NCI-H2107 treated with DMSO at 0.1 percent for 48 hours (cell line): Measurements from ENCODE around the gene GAB4.
"Not testable (repeated sequence)": the region's sequence is repeated elsewhere in the genome, so short reads cannot be mapped to it uniquely, and the experiment has no call there.

Experiments used
- DNase-seq: peaks from one replicate; lab custom pipeline; 2025; ENCODE audit not compliant: unreplicated experiment; lab: John Stamatoyannopoulos, UW

The GAB4 gene, protein sequence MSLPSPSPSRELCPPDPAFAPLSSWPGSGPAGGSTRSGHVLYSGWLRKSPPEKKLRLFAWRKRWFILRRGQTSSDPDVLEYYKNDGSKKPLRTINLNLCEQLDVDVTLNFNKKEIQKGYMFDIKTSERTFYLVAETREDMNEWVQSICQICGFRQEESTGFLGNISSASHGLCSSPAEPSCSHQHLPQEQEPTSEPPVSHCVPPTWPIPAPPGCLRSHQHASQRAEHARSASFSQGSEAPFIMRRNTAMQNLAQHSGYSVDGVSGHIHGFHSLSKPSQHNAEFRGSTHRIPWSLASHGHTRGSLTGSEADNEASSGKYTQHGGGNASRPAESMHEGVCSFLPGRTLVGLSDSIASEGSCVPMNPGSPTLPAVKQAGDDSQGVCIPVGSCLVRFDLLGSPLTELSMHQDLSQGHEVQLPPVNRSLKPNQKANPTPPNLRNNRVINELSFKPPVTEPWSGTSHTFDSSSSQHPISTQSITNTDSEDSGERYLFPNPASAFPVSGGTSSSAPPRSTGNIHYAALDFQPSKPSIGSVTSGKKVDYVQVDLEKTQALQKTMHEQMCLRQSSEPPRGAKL

DNA sequence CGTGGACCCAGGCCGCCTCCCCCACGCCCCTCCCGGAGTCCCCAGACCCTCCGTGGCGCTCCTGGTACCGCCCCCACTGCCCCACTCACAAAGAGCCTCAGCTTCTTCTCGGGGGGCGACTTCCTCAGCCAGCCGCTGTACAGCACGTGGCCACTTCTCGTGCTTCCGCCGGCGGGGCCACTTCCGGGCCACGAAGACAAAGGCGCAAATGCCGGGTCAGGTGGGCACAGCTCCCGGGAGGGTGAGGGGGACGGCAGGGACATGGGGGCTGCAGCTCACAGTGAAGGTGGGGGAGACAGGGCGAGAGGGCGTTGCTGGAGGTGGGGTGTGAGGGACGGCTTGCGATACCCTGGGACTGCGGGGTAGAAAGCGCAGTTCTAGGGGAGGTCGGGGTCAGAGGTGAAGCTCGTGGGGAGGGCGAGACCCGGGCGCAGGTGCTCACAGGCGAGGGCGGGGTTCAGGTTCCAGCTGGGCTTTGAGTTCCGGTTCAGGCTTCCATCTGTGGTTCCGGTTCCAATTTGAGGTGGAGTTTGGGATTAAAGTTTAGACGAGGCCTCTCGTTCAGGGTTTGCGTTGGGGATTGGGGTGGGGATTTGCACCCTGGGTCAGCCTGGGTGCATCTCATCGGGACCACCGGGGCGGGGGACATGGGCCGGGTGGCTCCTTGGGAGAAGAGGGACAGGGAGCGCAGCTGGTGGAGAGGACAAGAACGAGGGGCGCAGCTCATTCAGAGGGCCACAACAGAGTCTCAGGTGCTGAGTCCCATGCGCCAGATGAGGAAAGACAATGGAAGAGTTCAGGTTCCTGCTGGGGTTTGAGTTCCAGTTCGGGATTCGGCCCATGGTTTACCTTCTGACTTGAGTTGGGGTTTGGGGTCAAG lies at the start of gene GAB4:
Gene GAB4 (minus strand): TSS at position 371 of the 880 bp plus-strand sequence. CDS start 108 bp downstream, at position 263.
- no peak for DNase-seq

DNA sequence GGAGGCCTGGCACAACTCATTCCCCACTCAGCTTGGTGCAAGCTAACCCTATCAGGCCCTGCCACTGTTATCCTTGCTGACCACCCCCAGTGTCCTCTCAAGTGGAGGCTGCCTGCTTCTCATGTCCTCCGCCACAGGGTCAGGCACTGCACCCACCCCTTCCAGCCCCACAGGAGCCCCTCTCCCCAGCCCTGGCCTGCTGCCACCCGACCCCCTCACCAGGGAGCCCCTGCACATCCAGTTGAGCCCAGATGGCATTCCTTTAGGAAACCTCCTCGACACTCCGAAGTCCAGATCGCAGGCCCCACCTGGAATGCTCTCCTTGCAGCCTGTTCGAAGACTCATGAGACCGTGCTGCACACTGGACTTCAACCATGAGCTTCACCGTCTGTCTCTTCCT lies 48.8 kb upstream of the GAB4 start:
- no peak for DNase-seq

DNA sequence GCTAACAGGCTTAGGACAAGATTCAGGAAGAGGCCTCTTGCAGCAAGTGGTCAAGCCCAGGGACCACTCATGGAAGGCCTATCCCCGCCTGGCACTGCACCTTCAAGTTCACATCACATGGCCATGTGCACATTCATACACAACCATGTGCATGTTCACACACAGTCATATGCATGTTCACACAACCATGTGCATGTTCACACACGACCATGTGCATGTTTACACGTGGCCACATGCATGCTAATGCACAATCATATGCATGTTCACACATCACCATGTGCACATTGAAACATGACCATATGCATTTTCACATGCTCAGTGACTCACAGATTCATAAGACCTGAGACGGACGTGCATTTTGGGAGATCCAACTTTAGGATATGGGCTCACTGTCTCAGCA lies 48.0 kb upstream of the GAB4 start:
- no peak for DNase-seq

DNA sequence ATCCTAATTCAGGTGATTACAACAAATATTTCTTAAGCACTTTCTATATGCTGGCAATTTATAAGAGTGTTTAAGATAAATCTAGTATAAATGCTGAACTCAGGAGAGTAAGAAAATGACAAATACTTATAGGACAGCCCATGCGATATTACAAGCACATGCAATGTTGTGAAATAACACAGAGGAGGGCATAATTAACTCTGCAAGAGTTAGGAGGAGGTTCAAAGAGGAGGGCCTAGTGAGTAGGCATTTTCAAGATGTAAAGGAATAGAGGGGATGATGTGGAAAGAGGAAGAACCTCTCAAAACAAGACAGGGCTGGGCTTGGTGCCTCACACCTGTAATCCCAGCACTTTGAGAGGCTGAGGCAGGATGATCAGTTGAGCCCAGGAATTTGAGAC lies 39.6 kb upstream of the GAB4 start:
- no peak for DNase-seq

DNA sequence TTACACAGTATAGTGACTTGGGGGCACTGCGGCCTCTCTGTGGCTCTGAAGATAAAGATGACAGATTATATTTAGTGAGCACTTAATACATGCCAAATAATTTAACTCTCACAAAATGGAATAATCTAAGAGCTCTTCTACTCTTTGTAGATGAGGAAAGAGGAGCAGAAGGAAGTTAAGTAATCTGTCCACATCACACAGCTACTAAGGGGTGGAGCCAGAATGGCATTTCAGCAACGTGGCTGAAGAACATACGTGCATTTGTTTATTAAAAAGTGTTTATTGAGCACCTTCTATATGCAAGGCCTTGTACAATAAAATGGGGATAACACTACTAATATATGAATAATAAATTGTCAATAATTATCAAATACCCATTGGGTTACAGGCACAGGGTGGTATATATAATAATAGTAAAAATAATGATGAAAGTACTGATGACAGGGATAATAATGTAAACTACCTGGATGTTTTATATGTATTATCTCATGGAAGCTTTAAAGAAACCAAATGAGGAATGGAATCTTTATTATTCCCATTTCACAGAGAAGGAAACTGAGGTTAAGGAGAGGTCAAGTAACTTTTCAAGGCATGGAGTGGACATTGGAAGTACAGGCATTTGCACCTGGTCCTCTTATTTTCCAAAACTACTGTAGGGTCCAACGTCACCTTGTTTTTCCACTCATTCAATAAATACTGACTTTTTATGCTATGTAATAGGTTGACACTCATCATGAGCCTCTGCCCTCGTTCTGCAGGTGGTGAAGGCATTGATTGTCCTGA lies 38.7 kb upstream of the GAB4 start:
- DNase-seq, result no peak

DNA sequence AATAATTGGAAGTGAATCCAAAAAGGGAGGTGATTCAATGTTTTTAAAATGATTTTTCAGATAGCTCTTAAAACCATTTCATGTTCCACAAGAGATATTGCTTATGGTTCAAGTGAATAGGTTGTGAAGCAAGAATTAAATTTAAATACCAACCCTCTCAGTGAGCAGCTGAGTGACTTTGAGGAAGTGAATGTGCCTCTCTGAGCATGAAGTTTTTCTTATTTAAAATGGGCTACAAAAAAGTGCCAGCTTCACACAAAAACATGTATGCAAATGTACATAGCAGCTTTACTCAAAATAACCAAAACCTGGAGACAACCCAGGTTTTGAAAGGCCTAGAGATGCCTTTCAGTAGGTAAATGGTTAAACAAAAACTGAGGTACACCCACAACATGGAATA lies 35.5 kb upstream of the GAB4 start:
- DNase-seq, result no peak

DNA sequence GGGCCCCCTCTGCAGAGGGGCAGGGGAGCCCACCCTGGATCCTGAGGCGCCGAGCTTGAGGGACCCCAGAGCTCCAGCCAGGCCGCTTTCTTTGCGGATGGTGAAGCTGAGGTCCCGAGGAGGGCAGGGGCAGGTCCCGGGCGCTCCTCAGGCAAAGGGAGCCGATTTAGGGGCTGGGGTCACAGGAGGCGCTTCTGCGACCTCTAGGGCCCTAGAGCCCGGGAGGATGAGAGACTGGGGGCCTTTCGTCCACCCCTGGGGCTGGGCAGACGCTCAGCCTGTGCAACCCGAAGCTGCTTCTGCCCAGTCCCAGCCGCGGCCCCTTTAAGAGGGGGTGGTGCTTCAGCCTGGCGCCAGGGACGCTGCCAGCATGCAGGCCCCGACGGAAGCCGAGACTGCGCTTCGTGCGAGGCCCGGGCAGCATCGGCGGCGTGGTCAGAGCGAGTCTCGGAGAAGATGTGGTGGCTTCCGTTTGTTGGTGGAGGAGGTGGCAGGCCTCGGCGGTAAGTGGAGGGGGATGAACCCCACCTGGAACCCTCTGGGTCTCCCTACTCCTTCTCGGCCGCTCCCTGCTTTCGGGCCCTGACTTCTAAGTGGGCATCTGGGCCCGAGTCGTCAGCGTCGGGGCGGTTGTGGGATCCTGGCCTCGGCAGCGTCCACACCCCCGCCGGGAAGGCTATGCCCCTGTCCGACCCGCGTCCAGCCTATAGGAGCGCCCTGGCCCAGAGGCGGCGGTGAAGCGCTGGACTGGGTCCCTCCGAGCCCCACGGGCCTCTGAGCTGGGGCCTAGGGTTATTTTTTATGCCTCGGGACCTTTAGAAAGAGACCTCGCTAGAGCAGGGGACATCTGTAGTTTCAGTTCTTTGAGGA lies 29.1 kb upstream of the GAB4 start:
- not testable (repeated sequence) for DNase-seq

DNA sequence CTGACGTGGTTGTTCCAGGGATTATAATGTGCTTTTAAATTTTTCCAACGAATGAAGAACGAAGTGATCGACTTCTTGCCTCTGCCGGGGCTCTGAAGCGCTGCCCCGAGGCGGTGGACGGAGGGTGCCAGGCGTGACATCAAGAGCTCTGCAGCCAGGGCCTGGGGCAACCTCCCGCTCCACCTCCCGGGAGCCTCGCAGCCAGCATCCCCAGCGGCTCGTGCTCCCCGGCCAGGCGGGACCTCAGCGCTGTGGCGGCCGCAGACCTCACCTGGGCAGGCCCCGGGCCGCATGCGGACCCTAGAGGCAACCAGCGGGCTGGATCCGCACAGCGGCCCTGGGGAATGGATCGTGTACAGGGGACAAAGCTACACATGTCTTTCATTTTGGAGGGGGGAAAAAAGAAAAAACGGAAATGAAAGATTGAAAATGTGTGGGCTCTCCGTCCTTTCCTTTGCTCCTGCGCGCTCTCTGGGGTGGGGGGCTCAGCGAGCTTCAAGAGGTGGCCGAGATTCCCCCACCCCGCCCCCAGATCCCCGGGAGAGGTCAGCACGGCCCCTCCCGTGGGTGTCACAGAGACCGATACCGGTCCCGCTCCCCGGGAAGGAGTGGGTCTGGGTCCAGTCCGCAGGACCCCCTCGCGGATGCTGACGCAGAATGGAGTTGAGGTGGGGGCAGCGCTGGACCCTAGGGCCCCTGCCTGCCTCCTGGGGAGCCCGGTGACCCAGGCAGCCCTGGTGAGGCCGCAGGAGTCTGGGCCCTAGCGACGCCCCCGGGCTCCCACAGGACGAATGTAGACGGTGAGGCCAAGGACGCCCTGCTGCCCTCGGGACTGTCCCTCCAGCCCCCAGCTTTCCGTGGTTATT lies 28.2 kb upstream of the GAB4 start:
- not testable (repeated sequence) for DNase-seq

DNA sequence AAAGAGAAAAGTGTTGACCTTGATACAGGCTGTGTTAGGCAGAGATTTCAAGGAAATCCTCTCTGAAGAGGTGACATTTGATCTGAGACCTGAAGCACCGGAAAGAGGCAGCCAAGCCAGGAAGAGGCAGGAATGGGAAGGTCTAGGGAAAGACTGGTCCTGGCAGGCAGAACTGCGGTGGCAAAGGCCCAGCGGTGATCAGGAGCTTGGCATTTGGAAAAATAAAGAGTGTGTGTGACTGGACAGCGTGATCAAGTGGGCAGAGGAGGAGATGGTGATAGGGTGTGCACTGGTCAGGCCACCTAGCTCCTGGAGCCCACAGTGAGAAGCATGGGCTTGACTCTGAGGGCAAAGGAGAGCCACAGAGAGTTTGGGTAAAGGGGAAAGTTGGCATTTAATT lies 27.2 kb upstream of the GAB4 start:
- no peak for DNase-seq

DNA sequence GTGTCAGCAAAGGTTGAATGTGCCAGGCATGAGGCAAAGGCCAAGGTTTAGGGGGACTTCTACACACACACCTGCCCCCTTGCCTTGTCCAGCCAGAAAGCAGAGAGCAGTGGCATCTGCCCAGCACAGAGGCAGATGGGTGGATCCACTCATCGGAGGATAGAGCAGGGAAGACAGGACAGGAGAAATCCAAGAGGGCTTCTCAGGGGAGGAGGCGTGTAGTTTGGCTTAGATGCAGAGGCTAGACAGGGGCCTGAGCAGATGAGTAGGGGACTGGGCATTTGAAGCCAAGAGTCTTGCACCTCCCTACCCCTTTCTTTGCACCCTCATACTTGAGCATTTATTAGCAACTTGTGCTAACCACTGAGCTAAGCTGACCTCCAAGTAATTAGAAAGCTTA lies 26.5 kb upstream of the GAB4 start:
- DNase-seq, result not testable (repeated sequence)

DNA sequence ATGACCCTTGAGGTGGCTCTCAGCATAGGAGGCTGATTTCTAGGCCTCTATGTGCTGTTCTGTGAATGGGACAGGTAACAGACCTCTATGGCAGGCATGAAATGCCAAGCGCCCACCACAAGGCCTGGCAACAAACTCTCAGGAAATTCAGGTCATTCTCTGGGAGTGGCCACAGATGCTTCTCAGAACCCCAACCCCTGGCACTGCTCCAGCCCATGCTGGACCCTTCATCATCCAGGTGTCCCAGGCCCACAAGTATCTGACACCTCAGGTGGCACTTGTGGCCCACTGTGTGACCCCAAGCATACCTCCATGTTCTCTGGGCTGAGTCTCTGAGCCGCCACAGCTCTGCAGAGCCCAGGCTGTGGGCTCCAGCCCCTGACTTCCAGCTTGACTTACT lies 24.3 kb upstream of the GAB4 start:
- not testable (repeated sequence) for DNase-seq

DNA sequence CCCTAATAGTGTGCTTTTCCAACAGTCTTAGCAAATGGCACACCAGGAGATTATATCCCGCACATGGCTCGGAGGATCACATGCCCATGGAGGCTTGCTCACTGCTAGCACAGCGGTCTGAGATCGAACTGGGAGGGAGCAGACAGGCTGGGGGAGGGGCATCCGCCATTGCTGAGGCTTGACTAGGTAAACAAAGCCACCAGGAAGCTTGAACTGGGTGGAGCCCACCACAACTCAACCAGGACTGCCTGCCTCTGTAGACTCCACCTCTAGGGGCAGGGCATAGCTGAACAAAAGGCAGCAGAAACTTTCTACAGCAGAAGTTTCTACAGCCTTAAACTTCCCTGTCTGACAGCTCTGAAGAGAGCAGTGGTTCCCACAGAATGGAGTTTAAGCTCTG lies 16.4 kb upstream of the GAB4 start:
- not testable (repeated sequence) for DNase-seq

DNA sequence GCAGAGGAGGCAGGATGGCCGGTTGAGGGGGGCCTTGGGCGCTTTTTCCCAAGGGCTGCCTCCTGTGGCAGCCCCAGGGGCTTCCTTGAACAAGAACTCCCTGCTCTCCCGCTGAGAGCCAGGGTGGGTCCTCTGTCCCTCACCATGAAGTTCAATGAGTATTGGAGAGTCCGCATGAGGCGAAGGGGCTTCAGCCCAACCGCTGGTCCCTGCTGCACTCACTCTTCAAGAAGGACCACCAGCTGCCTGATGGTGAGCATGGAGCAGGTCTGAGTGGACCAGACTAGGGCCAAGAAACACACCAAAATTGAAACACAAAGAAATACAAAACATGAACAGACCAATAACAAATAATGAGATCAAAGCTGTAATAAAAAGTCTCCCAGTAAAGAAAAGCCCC lies 7.5 kb upstream of the GAB4 start:
- not testable (repeated sequence) for DNase-seq

DNA sequence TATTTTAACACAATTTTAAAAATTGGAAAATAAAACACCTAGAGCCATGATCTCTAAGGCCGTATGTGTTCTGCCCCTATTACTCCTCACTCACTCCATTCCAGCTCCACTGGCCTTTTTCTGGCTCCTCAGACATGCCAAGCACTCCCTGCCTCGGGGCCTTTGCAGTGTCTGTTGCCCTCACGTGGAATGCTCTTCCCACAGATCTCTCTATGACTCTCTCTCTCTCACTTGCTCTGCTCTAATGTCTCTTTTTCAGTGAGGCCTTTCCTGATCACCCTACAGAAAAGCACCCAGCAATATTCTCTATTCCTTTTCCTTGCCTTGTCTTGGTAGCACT lies 6.0 kb upstream of the GAB4 start:
- DNase-seq, result not testable (repeated sequence)

DNA sequence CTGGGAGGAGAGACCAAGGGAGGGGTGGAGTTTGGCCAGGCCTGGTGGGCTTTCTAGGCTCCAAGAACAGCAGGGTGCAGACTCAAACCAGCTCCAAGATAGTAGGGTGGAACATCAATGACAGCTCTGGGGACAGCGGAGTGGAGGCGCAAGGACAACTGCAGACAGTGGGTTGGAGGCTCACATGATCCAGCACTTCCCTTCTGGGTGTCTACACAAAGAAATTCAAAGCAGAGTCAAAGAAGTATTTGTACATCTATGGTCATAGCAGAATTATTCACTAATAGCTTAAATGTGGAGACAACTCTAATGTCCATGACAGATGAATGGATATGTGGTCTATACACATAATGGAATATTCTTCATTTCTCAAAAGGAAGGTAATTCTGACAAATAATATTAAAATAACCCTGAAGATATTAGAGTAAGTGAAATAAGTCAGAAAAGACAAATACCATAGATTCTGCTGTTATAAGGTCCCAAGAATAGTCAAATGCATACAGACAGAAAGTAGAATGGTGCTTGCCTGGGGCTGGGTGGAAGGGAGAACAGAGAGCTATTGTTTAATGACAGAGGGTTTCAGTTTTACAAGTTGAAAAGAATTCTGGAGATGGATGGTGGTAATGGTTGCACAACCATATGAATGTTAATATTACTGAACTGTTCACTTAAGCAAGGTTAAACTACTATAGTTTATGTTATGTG lies 5.5 kb upstream of the GAB4 start:
- no peak for DNase-seq

DNA sequence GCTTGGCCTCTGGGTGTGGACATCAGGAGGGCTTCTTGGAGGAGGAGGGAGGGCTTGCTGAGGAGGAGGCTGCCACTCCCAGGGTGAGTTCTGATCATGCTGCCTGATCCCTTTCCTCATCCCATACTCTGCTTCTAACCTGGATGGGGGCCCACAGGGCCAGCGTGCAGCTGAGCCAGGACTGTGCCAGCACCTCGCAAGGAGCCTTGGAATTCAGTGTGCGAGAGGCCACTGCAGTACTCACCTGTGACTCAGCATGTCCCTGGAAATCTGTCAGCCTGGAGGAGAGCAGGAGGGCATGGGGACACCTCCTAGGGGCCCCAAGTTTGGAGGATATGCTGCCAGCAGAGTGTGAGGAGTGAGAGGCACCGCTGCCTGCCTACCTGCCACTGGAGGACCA lies 4.2 kb upstream of the GAB4 start:
- no peak for DNase-seq

DNA sequence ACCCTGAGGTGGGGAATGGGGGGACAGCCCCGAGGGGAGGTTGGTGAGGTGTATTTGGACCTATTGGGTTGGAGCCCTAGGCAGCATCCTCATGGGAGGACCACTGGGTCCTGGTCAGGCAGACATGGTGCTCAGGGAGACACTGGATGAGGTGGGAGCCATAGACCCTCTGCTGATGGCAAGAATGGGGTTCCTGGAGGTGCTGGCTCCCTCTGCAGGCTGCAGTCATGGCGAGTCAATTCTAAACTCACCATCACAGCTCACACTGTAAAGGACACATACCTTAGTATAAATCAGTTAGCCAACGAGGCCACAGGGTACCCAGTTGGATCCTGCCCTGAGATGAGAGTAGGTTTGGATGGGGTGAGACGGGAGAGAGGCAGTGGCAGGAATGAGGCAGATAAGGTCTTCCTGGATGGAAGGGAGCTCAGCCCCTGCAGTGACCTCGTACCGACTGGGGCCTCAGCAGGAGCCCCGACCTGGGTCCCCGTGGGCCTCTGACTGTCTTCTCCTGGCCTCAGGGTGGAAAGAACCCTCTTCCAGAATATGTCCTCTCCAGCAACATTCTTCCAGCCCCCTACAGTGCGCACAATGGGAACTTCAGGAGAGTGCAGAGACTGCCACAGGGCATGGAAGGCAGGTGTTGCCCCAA lies 1.7 kb upstream of the GAB4 start:
- no peak for DNase-seq

DNA sequence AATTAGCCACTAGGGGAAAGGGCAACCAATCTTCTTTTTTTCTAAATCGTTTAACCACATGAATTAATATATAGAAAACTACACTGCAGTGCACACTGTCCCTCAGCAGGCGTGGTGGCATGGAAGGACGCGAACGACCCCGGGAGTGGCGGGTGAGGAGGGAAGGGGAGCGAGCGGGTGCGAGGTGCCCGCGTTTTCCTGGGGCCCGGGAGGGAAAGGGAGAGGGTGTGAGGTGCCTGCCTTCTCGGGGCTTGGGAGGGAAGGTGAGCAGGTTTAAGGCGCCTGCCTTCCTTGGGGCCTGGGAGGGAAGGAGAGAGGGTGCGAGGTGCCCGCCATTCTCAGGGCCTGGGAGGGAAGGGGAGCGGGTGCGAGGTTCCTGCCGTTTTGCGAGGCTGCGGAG lies 765 bp downstream of the GAB4 start:
- no peak for DNase-seq
